ENCODE results near the gene URI1. TPM values are rescaled to one million over a fixed set of nuclear protein-coding genes. Genes with fewer than 3 reads are reported as not detected.

URI1 gene
- total RNA-seq, 4 donors from 2014 or later: 84.8 to 91.2 (median 86.3) TPM

DNA sequence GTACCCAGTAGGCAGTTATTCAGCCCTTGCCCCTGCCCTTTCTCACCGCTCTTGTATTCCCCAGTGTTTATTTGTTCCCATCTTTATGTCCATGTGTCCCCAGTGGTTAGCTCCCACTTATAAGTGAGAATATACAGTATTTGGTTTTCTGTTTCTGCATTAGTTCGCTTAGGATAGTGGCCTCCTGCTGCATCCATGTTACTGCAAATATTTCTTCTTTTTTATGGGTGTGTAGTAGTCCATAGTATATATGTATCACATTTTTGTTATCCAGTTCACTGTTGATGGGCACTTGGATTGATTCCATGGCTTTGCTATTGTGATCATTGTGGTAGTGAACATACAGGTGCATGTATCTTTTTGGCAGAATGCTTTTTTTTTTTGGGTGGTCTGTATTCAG is 32.7 kb downstream of the URI1 start:
- Histone ChIP-seq H3K27me3 (no peaks in the 10 kb centered on the region), H3K4me3 (replicated peaks in 1 of 3) (no peak overlapping the region), H3K36me3 (no peaks in the 10 kb centered on the region), H3K9me3 (no peaks in the 10 kb centered on the region), H3K4me1 (peaks cover 14 to 18% of the 10 kb centered on the region in 2 donors), H3K27ac (no peak overlapping the region)
- no peak for DNase-seq
- intact Hi-C loops (cut with DNase I): no loop called here
- TF ChIP-seq POLR2A (IDR thresholded peaks at IDR 0.05): no peak
- TF ChIP-seq, protein P1, sequence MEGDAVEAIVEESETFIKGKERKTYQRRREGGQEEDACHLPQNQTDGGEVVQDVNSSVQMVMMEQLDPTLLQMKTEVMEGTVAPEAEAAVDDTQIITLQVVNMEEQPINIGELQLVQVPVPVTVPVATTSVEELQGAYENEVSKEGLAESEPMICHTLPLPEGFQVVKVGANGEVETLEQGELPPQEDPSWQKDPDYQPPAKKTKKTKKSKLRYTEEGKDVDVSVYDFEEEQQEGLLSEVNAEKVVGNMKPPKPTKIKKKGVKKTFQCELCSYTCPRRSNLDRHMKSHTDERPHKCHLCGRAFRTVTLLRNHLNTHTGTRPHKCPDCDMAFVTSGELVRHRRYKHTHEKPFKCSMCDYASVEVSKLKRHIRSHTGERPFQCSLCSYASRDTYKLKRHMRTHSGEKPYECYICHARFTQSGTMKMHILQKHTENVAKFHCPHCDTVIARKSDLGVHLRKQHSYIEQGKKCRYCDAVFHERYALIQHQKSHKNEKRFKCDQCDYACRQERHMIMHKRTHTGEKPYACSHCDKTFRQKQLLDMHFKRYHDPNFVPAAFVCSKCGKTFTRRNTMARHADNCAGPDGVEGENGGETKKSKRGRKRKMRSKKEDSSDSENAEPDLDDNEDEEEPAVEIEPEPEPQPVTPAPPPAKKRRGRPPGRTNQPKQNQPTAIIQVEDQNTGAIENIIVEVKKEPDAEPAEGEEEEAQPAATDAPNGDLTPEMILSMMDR (IDR thresholded peaks at IDR 0.05): no peak
- 99 to 100% methylated on average over 2 of the region's 2 CpGs for WGBS, 2 donors

DNA sequence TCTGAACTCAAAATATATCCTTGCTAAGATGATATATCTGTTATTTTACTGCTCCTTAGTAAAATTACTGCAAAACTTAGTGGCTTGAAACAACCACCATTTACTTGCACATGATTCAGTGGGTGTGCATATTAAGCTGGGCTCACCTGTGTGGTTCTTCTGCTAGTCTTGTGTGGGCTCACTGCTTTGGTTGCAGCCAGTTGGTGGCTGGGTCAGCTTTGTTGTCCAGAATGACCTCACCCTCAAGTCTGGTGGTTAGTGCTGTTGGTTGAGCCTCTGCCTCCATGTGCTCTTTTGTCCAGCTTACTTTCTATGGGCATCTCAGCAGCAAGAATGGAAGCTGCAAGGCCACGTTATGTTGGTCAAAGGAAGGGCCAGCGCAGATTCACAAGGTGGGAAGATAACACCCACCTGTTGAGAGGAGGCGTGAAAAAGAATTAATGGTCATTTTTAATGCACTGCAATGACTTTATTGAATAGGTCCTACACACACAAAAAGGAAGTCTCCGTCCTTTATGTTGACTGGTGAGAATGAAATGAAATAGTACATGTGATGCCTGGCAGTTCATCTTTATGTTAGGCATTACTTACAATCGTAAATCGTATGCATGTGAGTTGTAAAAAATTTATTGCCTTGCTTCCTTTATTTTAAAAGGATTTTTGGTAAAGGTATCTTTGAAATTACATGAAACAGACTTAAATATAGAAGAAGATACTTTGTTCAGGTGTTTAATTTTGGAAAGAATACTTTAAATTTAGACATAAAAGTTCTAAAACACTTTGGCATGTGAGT is 34.3 kb downstream of the URI1 start:
- WGBS, 2 donors: 95 to 98% methylated on average over 6 of the region's 6 CpGs
- Histone ChIP-seq H3K27ac (no peak overlapping the region), H3K9me3 (no peaks in the 10 kb centered on the region), H3K4me3 (replicated peaks in 1 of 3) (no peak overlapping the region), H3K4me1 (peaks cover 14 to 16% of the 10 kb centered on the region in 2 donors), H3K27me3 (no peaks in the 10 kb centered on the region), H3K36me3 (no peaks in the 10 kb centered on the region)
- intact Hi-C loops (cut with DNase I): no loop called here
- no peak for DNase-seq
- TF ChIP-seq POLR2A (IDR thresholded peaks at IDR 0.05): no peak
- TF ChIP-seq, protein P1 (IDR thresholded peaks at IDR 0.05): no peak

DNA sequence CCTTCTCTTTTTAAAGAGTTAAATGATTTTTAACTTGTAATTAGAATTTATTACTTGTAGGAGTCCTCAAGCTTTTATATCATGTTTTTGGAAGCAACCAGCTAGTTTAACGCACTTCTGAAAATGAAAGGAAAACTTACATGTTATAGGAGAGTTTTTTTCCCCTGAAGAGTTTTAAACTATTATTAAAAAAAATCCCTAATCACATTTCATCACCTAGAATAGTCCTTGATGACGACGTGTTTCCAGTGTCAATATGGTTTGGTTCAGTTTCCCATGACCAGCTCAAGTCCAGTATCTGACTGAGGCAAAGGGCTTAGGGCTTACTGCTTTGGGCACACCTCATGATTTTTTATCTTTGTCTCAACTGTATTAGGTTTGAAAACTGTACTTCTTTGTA is 36.0 kb downstream of the URI1 start:
- no peaks in the 10 kb centered on the region for H3K27me3 ChIP-seq
- intact Hi-C loops (cut with DNase I): no loop called here
- DNase-seq: no peak
- peaks cover 9 to 12% of the 10 kb centered on the region in 2 donors for H3K4me1 ChIP-seq
- TF ChIP-seq POLR2A (IDR thresholded peaks at IDR 0.05): no peak
- TF ChIP-seq, protein P1 (IDR thresholded peaks at IDR 0.05): no peak
- no peak overlapping the region for H3K4me3 ChIP-seq (replicated peaks in 1 of 3)
- no peaks in the 10 kb centered on the region for H3K9me3 ChIP-seq
- no peaks in the 10 kb centered on the region for H3K36me3 ChIP-seq
- H3K27ac ChIP-seq: no peak overlapping the region
- WGBS, 2 donors: 55 to 63% methylated on average over 3 of the region's 3 CpGs

DNA sequence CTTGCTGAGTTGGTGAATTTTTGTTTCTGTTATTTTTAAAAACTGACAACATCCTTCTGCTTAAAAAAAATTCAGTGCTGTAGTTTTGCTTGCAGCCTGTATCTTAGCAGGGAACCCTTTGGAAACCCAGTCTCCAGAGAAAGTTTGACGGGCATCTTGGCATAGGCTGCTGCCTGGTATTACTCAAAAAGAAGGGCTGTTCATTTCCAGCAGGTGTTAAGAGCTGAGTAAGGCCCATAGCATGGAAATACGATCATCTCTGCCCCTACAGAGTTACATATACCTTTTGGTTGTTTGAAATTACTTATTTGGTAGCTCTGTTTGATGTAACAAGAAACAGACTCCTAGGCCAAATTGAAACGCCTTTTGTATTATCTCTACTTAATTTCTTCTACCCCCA is 41.5 kb downstream of the URI1 start:
- Histone ChIP-seq H3K36me3 (no peaks in the 10 kb centered on the region), H3K9me3 (no peaks in the 10 kb centered on the region), H3K4me1 (peaks cover 0 to 13% of the 10 kb centered on the region in 2 donors), H3K4me3 (replicated peaks in 1 of 3) (no peak overlapping the region), H3K27ac (no peak overlapping the region), H3K27me3 (no peaks in the 10 kb centered on the region)
- 83 to 85% methylated on average over 3 of the region's 3 CpGs for WGBS, 2 donors
- intact Hi-C loops (cut with DNase I): no loop called here
- TF ChIP-seq, protein P1 (IDR thresholded peaks at IDR 0.05): no peak
- no peak for TF ChIP-seq POLR2A (IDR thresholded peaks at IDR 0.05)
- DNase-seq: no peak

DNA sequence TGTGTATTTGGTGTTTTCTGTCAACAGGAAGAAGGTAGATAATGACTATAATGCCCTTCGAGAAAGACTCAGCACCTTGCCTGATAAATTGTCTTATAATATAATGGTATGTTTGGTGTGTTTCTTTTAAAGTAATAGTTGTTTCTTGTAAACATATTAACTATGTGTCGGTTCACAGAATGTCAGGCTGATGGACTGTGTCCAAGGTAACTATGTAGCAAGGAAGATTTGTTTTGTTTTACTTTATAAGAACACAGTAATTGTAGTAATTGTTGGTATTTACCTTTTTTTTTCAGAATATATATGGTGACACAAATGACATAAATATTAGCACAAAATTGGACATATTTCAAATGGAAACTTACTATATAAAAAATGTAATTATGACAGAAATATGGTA is 43.2 kb downstream of the URI1 start:
- peaks cover 0 to 11% of the 10 kb centered on the region in 2 donors for H3K4me1 ChIP-seq
- no peaks in the 10 kb centered on the region for H3K27me3 ChIP-seq
- intact Hi-C loops (cut with DNase I): no loop called here
- DNase-seq: no peak
- no peak overlapping the region for H3K4me3 ChIP-seq (replicated peaks in 1 of 3)
- H3K9me3 ChIP-seq: no peaks in the 10 kb centered on the region
- TF ChIP-seq, protein P1 (IDR thresholded peaks at IDR 0.05): no peak
- TF ChIP-seq POLR2A (IDR thresholded peaks at IDR 0.05): no peak
- H3K27ac ChIP-seq: no peak overlapping the region
- 92 to 94% methylated on average over 2 of the region's 2 CpGs for WGBS, 2 donors
- H3K36me3 ChIP-seq: no peaks in the 10 kb centered on the region

Measured in thyroid gland (tissue), 4 donors.